OCI-LY1 (cell line): ENCODE measurements around the gene SLC17A4.

Source experiments
- EZH2 ChIP-seq: fragments of 200-600 bp; sonication (generic), shearing (Covaris generic); IDR thresholded peaks from 2 replicates; pipeline ENCODE4 v1.8.0; 2017; ENCODE audit warnings: borderline replicate concordance, mixed run types, mild to moderate bottlenecking, antibody characterized with exemption, low read length, moderate library complexity, mixed read lengths
- TF ChIP-seq, protein P1 (sequence below): fragments of 200-600 bp; sonication (generic), shearing (Covaris generic); IDR thresholded peaks from 2 replicates; pipeline ENCODE4 v1.5.1; 2017; ENCODE audit warnings: mild to moderate bottlenecking, antibody characterized with exemption, low read length, moderate library complexity, mixed read lengths

DNA sequence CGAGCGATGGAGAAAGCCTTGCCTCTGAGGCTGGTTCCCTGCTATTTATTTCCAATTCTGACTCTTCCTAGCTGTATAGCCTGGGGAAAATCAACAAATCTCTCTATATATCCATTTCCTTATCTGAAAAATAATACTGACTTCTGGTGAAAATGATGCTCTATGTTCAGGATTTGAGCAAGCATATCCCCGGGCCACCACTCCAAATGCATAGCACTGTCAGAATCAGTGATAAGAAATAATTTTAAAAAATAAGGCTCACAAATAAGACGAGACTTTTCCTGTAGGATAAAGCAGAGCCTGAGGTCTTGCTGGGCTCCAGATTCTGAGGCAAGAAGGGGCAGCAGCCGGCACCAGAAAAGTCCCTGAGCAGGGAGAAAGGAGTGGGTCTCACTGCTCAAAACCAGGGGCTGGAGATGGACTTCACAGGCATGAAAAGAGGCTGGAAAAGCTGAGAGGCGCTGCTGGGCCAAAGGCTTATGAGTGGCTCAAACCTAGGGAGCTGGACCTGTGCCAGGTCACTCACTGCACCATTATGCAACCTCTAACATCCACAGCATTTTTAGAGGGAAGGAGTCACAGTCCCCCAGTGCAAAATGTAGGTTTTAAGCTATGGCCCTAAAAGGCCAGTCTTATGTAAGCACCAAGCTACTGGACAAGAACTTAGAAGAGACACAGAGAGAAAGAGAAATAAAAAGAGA, 48.1 kb upstream of the SLC17A4 start:
- no peak for TF ChIP-seq EZH2
- TF ChIP-seq, protein P1, sequence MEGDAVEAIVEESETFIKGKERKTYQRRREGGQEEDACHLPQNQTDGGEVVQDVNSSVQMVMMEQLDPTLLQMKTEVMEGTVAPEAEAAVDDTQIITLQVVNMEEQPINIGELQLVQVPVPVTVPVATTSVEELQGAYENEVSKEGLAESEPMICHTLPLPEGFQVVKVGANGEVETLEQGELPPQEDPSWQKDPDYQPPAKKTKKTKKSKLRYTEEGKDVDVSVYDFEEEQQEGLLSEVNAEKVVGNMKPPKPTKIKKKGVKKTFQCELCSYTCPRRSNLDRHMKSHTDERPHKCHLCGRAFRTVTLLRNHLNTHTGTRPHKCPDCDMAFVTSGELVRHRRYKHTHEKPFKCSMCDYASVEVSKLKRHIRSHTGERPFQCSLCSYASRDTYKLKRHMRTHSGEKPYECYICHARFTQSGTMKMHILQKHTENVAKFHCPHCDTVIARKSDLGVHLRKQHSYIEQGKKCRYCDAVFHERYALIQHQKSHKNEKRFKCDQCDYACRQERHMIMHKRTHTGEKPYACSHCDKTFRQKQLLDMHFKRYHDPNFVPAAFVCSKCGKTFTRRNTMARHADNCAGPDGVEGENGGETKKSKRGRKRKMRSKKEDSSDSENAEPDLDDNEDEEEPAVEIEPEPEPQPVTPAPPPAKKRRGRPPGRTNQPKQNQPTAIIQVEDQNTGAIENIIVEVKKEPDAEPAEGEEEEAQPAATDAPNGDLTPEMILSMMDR: no peak
